Keratinocyte (primary cell): ENCODE data around the gene CD200.
"Not testable (repeated sequence)": the region's sequence is repeated elsewhere in the genome, so short reads cannot be mapped to it uniquely, and the experiment has no call there.

Experiments
- EZH2 ChIP-seq: IDR thresholded peaks from one replicate; pipeline ENCODE4 v1.6.1; 2012; ENCODE audit warnings: inconsistent platforms, mild to moderate bottlenecking, low read length, moderate library complexity
- TF ChIP-seq, protein P1 (sequence below), 3 experiments: IDR thresholded peaks in 1 of 3; conservative IDR thresholded peaks in 1 of 3; optimal IDR thresholded peaks in 1 of 3; 2 replicates in 2 of 3; 3 replicates in 1 of 3; pipeline versions ENCODE3 to v1.5.1; 2011; ENCODE audit warnings: low read length in 3 of 3, mild to moderate bottlenecking in 3 of 3, moderate library complexity in 2 of 3, control low read depth in 1 of 3, inconsistent platforms in 1 of 3; ENCODE audit not compliant: insufficient read depth in 2 of 3; ENCODE audit errors: extremely low read depth in 1 of 3

DNA sequence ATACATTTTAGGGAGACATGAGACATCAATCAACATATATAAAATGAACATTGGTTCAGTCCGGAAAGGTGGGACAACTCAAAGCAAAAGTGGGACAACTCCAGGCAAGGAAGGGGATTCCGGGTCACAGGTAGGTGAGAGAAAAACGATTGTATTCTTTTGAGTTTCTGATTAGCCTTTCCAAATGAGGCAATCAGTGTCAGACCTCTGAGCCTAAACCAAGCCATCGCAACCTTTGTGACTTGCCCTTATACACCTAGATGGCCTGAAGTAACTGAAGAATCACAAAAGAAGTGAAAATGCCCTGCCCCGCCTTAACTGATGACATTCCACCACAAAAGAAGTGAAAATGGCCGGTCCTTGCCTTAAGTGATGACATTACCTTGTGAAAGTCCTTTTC is 66.6 kb downstream of the CD200 start:
- TF ChIP-seq, protein P1, sequence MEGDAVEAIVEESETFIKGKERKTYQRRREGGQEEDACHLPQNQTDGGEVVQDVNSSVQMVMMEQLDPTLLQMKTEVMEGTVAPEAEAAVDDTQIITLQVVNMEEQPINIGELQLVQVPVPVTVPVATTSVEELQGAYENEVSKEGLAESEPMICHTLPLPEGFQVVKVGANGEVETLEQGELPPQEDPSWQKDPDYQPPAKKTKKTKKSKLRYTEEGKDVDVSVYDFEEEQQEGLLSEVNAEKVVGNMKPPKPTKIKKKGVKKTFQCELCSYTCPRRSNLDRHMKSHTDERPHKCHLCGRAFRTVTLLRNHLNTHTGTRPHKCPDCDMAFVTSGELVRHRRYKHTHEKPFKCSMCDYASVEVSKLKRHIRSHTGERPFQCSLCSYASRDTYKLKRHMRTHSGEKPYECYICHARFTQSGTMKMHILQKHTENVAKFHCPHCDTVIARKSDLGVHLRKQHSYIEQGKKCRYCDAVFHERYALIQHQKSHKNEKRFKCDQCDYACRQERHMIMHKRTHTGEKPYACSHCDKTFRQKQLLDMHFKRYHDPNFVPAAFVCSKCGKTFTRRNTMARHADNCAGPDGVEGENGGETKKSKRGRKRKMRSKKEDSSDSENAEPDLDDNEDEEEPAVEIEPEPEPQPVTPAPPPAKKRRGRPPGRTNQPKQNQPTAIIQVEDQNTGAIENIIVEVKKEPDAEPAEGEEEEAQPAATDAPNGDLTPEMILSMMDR (optimal IDR thresholded peaks at IDR 0.05 in 1 of 3, IDR thresholded peaks at IDR 0.05 in 1 of 3, conservative IDR thresholded peaks at IDR 0.05 in 1 of 3; ENCODE audit: extremely low read depth in 1 of 3, insufficient read depth in 2 of 3, low read length in 3 of 3), result not testable (repeated sequence)
- not testable (repeated sequence) for TF ChIP-seq EZH2
